HEK293T (cell line): ENCODE data around the gene CD3G.

ENCODE experiments used
- CTCF ChIA-PET: fragments of 350-600 bp; formaldehyde crosslinking; extraction: SDS; loops from one replicate; lab custom pipeline; 2021; ENCODE audit warnings: antibody characterized with exemption, inconsistent platforms; lab: Yijun Ruan, JAX
- POLR2A ChIA-PET: fragments of 350-600 bp; formaldehyde crosslinking; extraction: SDS; loops from one replicate; lab custom pipeline; 2020; ENCODE audit warnings: antibody characterized with exemption, inconsistent platforms; lab: Yijun Ruan, JAX
- DNase-seq: peaks from one replicate; pipeline ENCODE4 v3.0.0; 2012; ENCODE audit warnings: mixed read lengths; ENCODE audit errors: extremely low spot score
- ARNT ChIP-seq: fragments of 450-650 bp; IDR thresholded peaks from 2 replicates; pipeline ENCODE4 v1.6.1; 2017; ENCODE audit warnings: mild to moderate bottlenecking
- BHLHE40 ChIP-seq: fragments of 450-650 bp; IDR thresholded peaks from 2 replicates; pipeline ENCODE4 v1.6.1; 2016; ENCODE audit warnings: mild to moderate bottlenecking, moderate library complexity, borderline replicate concordance
- CTBP1 ChIP-seq: fragments of 450-650 bp; IDR thresholded peaks from 2 replicates; pipeline ENCODE4 v1.6.1; 2016; ENCODE audit warnings: borderline replicate concordance
- ELF4 ChIP-seq: fragments of 450-650 bp; IDR thresholded peaks from 2 replicates; pipeline ENCODE4 v1.6.1; 2017; ENCODE audit warnings: antibody characterized with exemption
- FOXA1 ChIP-seq: fragments of 450-650 bp; IDR thresholded peaks from 2 replicates; pipeline ENCODE4 v1.6.1; 2016; ENCODE audit warnings: mild to moderate bottlenecking
- FOXK2 ChIP-seq: fragments of 450-650 bp; IDR thresholded peaks from 2 replicates; pipeline ENCODE4 v1.6.1; 2016; ENCODE audit warnings: mild to moderate bottlenecking
- FOXM1 ChIP-seq: fragments of 450-650 bp; IDR thresholded peaks from 2 replicates; pipeline ENCODE4 v1.6.1; 2017; ENCODE audit warnings: mild to moderate bottlenecking, borderline replicate concordance
- HDGF ChIP-seq: fragments of 450-650 bp; IDR thresholded peaks from 2 replicates; pipeline ENCODE4 v1.6.1; 2017; ENCODE audit warnings: antibody characterized with exemption, borderline replicate concordance
- L3MBTL2 ChIP-seq: fragments of 450-650 bp; conservative IDR thresholded peaks from 2 replicates; pipeline ENCODE4 v1.6.1; 2016; ENCODE audit warnings: mild to moderate bottlenecking
- LEF1 ChIP-seq: fragments of 450-650 bp; IDR thresholded peaks from 2 replicates; pipeline ENCODE4 v1.6.1; 2017; ENCODE audit warnings: mild to moderate bottlenecking, borderline replicate concordance
- NFRKB ChIP-seq: fragments of 450-650 bp; IDR thresholded peaks from 2 replicates; pipeline ENCODE4 v1.6.1; 2016; ENCODE audit warnings: mild to moderate bottlenecking, moderate library complexity
- SP1 ChIP-seq: fragments of 450-650 bp; IDR thresholded peaks from 2 replicates; pipeline ENCODE4 v1.6.1; 2017
- SUZ12 ChIP-seq: fragments of 450-650 bp; IDR thresholded peaks from 2 replicates; pipeline ENCODE4 v1.6.1; 2016; ENCODE audit warnings: mild to moderate bottlenecking
- TARDBP ChIP-seq: fragments of 450-650 bp; IDR thresholded peaks from 2 replicates; pipeline ENCODE4 v1.6.1; 2016
- ZNF384 ChIP-seq: fragments of 450-650 bp; IDR thresholded peaks from 2 replicates; pipeline ENCODE4 v1.6.1; 2016
- TF ChIP-seq, protein P1 (sequence below): fragments of 450-650 bp; IDR thresholded peaks from 2 replicates; pipeline ENCODE4 v1.6.1; 2016

Gene CD3G

DNA sequence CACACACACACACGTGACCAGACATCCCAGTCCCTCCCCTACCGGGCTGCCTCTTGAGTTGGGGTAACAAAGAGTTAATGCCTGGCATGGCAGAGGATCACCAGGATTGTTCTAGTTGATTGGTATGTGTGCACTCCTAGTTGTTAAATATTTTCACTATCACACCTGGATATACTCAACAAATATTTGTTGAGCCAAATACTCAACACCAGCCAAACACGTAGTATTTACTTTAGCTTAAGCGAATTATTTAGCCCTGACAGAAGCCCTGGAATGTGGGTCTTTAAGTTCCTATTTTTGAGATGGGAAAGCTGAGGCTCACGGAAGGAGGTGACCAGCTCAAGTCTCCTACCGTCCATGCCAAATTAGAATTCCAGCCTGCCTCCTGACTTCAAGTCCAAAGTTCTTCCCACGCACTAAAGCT lies 29.1 kb upstream of the CD3G start:
- ChIA-PET POLR2A (interaction anchor here (1.3 kb wide), 1 partner anchor 44 kb away, joined by 3 read pairs; the partner anchor contains the start of gene UBE4A), CTCF (interaction anchor here (1.0 kb wide), 1 partner anchor 19 kb away, joined by 3 read pairs; no protein-coding TSS in a partner anchor)
- no peak for DNase-seq
- TF ChIP-seq SP1 (no peak), ELF4 (no peak), L3MBTL2 (no peak)

GRCh38 chr11:118318124-118318523 lies 26.0 kb upstream of the CD3G start:
- TF ChIP-seq ELF4 (no peak), FOXK2 (no peak), CTBP1 (no peak), NFRKB (no peak), ZNF384 (no peak), HDGF (no peak), FOXA1 (no peak), LEF1 (no peak)
- TF ChIP-seq, protein P1, sequence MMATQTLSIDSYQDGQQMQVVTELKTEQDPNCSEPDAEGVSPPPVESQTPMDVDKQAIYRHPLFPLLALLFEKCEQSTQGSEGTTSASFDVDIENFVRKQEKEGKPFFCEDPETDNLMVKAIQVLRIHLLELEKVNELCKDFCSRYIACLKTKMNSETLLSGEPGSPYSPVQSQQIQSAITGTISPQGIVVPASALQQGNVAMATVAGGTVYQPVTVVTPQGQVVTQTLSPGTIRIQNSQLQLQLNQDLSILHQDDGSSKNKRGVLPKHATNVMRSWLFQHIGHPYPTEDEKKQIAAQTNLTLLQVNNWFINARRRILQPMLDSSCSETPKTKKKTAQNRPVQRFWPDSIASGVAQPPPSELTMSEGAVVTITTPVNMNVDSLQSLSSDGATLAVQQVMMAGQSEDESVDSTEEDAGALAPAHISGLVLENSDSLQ: no peak
- ChIA-PET CTCF (no interaction called here), POLR2A (no interaction called here)
- DNase-seq: no peak

GRCh38 chr11:118318581-118319336 lies 25.4 kb upstream of the CD3G start:
- DNase-seq: no peak
- no peak for TF ChIP-seq FOXA1
- no peak for TF ChIP-seq FOXK2
- no peak for TF ChIP-seq ZNF384
- TF ChIP-seq ARNT: no peak
- TF ChIP-seq NFRKB: no peak
- no peak for TF ChIP-seq HDGF
- no peak for TF ChIP-seq L3MBTL2
- TF ChIP-seq TARDBP: no peak
- TF ChIP-seq FOXM1: no peak
- CTCF ChIA-PET: no interaction called here
- POLR2A ChIA-PET: no interaction called here

DNA sequence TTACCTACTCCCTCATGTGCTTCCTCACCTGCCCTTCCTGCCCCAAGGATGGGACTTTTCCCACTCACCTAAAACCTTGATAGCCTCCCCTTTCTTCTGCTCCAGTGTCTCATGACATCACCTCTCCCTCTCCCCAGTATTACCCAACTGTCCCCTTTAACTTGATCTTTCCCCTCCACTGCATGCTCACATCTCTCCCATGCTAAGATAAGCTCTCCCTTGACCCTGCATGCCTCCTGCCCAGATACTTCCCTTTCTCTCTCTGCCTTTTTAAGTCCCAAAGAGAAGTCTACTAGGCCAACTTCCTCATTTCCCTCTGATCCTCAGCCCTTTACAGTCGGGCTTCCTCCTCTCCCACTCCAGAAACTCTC lies 24.8 kb upstream of the CD3G start:
- TF ChIP-seq CTBP1 (no peak), SUZ12 (no peak), BHLHE40 (no peak), LEF1 (no peak), FOXM1 (no peak), SP1 (no peak), TARDBP (no peak), FOXK2 (no peak), HDGF (no peak), FOXA1 (no peak), ZNF384 (no peak), ELF4 (no peak), ARNT (no peak), NFRKB (no peak), L3MBTL2 (no peak)
- TF ChIP-seq, protein P1: no peak
- POLR2A ChIA-PET: no interaction called here
- no peak for DNase-seq

GRCh38 chr11:118320515-118320914 lies 23.6 kb upstream of the CD3G start:
- DNase-seq: no peak
- TF ChIP-seq CTBP1: no peak
- TF ChIP-seq ELF4: no peak
- TF ChIP-seq TARDBP: no peak
- no peak for TF ChIP-seq HDGF
- CTCF ChIA-PET: no interaction called here
- POLR2A ChIA-PET: no interaction called here

More for the DNA sequence above, 24.8 kb upstream of the CD3G start:
- CTCF ChIA-PET: no interaction called here

- ChIA-PET CTCF (no interaction called here), POLR2A (no interaction called here)
- no peak for DNase-seq
- TF ChIP-seq HDGF (no peak), FOXM1 (no peak), ARNT (no peak), SUZ12 (no peak), ELF4 (no peak), FOXK2 (no peak)
- TF ChIP-seq, protein P1: no peak
Measured at GRCh38 chr11:118321386-118322082, 22.6 kb upstream of the CD3G start.
